HEK293 (cell line): ENCODE measurements around the gene RASA3.

ENCODE experiments used
- CTCF ChIP-seq: fragments of 450-650 bp; formaldehyde crosslinking; IDR thresholded peaks from 2 replicates; pipeline ENCODE4 v1.5.1; 2016; ENCODE audit warnings: missing biosample characterization, missing genetic modification characterization
- PRDM2 ChIP-seq: fragments of 450-650 bp; formaldehyde crosslinking; IDR thresholded peaks from 2 replicates; pipeline ENCODE4 v1.5.1; 2016; ENCODE audit warnings: missing biosample characterization, missing genetic modification characterization, borderline replicate concordance
- YY1 ChIP-seq: fragments of 450-650 bp; formaldehyde crosslinking; IDR thresholded peaks from 2 replicates; pipeline ENCODE4 v1.5.1; 2018; ENCODE audit warnings: missing biosample characterization, missing genetic modification characterization
- ZNF146 ChIP-seq: fragments of 450-650 bp; formaldehyde crosslinking; IDR thresholded peaks from 2 replicates; pipeline ENCODE4 v1.5.1; 2016; ENCODE audit warnings: missing biosample characterization, missing genetic modification characterization
- ZNF175 ChIP-seq: fragments of 450-650 bp; formaldehyde crosslinking; IDR thresholded peaks from 2 replicates; pipeline ENCODE4 v1.5.1; 2016; ENCODE audit warnings: missing biosample characterization, missing genetic modification characterization
- ZNF266 ChIP-seq: fragments of 450-650 bp; formaldehyde crosslinking; IDR thresholded peaks from 2 replicates; pipeline ENCODE4 v1.5.1; 2016; ENCODE audit warnings: missing biosample characterization, missing genetic modification characterization, low read depth
- ZNF311 ChIP-seq: fragments of 450-650 bp; formaldehyde crosslinking; IDR thresholded peaks from 2 replicates; pipeline ENCODE4 v1.5.1; 2017; ENCODE audit warnings: missing biosample characterization, missing genetic modification characterization, borderline replicate concordance
- ZNF433 ChIP-seq: fragments of 450-650 bp; formaldehyde crosslinking; IDR thresholded peaks from 2 replicates; pipeline ENCODE4 v1.5.1; 2016; ENCODE audit warnings: missing biosample characterization, missing genetic modification characterization, low read depth
- ZNF48 ChIP-seq: fragments of 450-650 bp; formaldehyde crosslinking; IDR thresholded peaks from 2 replicates; pipeline ENCODE4 v1.5.1; 2016; ENCODE audit warnings: missing biosample characterization, missing genetic modification characterization
- ZNF518A ChIP-seq: fragments of 450-650 bp; formaldehyde crosslinking; conservative IDR thresholded peaks from 2 replicates; pipeline ENCODE4 v1.5.1; 2016; ENCODE audit warnings: low read depth, missing biosample characterization, missing genetic modification characterization
- ZNF555 ChIP-seq: fragments of 450-650 bp; formaldehyde crosslinking; conservative IDR thresholded peaks from 2 replicates; pipeline ENCODE4 v1.5.1; 2017; ENCODE audit warnings: missing biosample characterization, mild to moderate bottlenecking, missing genetic modification characterization, inconsistent platforms
- ZSCAN16 ChIP-seq: fragments of 450-650 bp; formaldehyde crosslinking; IDR thresholded peaks from 2 replicates; pipeline ENCODE4 v1.5.1; 2016; ENCODE audit warnings: missing biosample characterization, missing genetic modification characterization
- TF ChIP-seq, protein P1 (sequence below): sonication (generic); formaldehyde crosslinking; IDR thresholded peaks from 2 replicates; pipeline ENCODE4 v1.8.1; 2022; ENCODE audit warnings: mild to moderate bottlenecking, moderate library complexity, missing genetic modification reagents

GRCh38 chr13:114046431-114046975, 85.9 kb downstream of the RASA3 start:
- TF ChIP-seq ZNF311 (tag by site-specific recombination), result no peak
- no peak for TF ChIP-seq CTCF (tag by site-specific recombination)
- TF ChIP-seq ZNF48, result no peak
- no peak for TF ChIP-seq PRDM2
- TF ChIP-seq ZNF433, result no peak
- TF ChIP-seq YY1 (tag by site-specific recombination), result no peak
- no peak for TF ChIP-seq ZNF266 (tag by site-specific recombination)
- no peak for TF ChIP-seq ZNF518A (tag by site-specific recombination)
- TF ChIP-seq, protein P1, sequence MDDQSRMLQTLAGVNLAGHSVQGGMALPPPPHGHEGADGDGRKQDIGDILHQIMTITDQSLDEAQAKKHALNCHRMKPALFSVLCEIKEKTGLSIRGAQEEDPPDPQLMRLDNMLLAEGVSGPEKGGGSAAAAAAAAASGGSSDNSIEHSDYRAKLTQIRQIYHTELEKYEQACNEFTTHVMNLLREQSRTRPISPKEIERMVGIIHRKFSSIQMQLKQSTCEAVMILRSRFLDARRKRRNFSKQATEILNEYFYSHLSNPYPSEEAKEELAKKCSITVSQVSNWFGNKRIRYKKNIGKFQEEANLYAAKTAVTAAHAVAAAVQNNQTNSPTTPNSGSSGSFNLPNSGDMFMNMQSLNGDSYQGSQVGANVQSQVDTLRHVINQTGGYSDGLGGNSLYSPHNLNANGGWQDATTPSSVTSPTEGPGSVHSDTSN (CRISPR knock-in tag), result no peak
- no peak for TF ChIP-seq ZNF175 (tag by site-specific recombination)
- TF ChIP-seq ZNF555 (tag by site-specific recombination), result no peak
- no peak for TF ChIP-seq ZNF146 (tag by site-specific recombination)
- no peak for TF ChIP-seq ZSCAN16 (tag by site-specific recombination)
